GM12801 (cell line): ENCODE data around the gene FLAD1.

Experiments
- TF ChIP-seq, protein P1 (sequence below): IDR thresholded peaks from one replicate; pipeline ENCODE4 v1.5.1; 2011; ENCODE audit warnings: control low read depth; ENCODE audit not compliant: insufficient read length; ENCODE audit errors: extremely low read depth

Gene FLAD1

DNA sequence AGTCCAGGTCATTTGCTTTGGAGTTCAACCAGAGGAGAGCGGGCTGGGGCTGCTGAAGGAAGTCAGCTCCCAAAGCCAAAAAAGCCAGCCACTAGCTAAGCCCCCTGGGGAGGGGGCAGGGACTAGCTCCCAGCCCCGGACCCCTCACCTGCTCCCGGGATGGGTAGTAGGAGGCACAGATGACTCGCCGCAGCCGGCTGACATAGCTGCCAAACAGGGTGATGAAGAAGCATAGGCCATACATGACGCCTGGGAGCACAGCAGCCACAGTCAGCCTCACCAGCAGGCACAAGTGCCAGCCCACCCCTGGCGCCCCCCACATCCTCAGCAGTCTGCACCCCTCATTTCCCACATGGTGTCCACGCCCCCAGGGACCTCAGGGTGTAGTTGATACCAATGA is 43.0 kb downstream of the FLAD1 start:
- TF ChIP-seq, protein P1, sequence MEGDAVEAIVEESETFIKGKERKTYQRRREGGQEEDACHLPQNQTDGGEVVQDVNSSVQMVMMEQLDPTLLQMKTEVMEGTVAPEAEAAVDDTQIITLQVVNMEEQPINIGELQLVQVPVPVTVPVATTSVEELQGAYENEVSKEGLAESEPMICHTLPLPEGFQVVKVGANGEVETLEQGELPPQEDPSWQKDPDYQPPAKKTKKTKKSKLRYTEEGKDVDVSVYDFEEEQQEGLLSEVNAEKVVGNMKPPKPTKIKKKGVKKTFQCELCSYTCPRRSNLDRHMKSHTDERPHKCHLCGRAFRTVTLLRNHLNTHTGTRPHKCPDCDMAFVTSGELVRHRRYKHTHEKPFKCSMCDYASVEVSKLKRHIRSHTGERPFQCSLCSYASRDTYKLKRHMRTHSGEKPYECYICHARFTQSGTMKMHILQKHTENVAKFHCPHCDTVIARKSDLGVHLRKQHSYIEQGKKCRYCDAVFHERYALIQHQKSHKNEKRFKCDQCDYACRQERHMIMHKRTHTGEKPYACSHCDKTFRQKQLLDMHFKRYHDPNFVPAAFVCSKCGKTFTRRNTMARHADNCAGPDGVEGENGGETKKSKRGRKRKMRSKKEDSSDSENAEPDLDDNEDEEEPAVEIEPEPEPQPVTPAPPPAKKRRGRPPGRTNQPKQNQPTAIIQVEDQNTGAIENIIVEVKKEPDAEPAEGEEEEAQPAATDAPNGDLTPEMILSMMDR = no peak

DNA sequence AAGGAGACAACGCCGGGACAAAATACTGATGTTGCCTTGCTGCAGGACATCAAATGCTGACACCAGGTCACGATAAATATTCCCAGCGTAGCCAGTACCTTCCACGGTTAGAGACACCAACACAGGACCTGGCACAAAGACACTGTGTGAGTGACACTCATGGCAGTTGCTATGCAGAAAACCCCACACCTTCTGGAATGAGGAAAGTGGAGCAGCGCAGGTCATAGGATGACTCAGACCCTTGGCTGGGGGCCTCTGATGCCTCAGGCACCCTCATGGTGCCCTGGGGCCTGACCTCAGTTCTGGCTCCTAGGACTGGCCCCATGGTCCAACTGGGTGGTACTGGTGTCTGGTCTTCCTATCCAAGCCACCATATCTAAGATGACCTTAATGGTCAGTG is 43.4 kb downstream of the FLAD1 start:
- TF ChIP-seq, protein P1 = no peak

DNA sequence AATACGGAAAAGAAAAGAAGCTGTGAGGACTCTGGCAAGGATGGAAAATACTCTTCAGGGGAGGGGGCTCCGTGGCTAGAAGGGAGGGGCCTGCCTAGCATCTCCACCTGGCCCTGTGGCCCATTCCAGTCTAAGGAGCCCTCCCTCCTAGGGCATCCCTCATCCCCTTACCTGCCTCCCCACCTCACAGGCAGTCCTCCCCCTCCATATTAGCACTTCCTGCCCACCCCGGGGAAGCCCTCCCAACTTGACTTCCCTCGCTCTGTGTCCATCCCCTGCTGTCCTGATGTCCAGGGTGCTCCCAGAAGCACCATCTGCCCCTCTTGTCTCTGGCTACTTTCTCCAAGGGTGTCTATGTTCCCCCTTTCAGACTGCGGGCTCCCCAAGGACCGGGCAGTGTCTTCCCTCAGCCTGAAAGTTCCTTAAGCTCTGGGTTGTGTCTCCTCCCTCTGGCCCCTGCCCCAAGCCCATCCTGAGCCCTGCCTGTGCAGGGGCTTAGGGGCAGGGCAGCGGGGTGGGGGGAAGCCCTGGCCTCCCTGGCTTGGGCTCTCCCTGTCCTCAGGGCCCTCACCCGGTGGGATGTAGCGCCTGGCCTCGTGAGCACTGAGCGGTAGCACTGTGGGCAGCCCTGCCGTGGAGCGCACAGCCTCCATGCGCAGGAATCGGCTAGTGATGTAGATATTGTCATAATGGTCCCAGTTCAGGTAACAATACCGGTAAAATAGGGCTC is 46.5 kb downstream of the FLAD1 start:
- TF ChIP-seq, protein P1 = no peak

DNA sequence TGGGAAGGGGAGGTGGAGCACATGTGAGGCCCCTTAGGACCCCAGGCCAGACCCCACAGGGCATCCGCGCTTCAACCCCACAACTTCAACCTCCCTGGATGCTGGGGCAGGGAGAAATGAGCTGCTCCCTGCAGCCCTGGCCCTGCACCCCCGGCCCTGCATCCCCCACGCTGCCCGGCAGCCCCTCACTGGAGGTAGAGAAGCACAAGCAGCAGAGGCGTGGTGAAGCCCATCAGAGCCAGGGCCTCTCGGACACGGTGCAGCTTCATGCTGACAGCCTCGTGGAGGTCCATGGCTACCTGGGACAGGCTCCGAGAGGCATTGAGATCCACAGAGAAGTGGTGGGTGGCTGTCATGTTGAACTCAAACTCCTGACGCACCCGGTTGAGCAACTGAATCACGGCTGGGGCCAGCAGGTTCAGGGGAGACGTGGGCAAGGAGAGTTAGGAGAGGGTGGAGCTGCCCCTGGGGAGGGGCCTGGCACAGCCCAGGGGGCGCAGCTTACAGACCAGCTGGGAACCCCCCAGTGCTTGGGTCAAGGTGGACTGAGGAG is 47.2 kb downstream of the FLAD1 start:
- TF ChIP-seq, protein P1 = no peak

DNA sequence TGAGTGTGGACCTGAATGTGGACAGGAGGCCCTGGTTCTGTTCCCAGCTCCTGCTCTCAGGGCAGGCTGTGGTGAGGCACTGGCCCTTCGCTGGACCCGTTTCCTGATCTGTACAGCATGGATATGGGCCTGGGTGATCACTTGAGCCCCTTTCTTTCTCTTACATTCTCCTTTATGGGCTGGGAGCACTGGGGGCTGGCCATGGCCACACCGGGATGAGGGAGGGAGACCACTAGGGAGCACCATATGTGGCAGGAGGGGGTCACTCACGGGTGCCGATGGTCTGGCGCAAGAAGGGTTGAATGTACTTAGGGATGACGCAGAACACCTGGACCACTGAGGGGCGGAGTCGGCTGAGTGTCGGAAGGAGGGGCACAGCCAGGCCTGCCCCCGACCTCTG is 47.8 kb downstream of the FLAD1 start:
- TF ChIP-seq, protein P1 = no peak

DNA sequence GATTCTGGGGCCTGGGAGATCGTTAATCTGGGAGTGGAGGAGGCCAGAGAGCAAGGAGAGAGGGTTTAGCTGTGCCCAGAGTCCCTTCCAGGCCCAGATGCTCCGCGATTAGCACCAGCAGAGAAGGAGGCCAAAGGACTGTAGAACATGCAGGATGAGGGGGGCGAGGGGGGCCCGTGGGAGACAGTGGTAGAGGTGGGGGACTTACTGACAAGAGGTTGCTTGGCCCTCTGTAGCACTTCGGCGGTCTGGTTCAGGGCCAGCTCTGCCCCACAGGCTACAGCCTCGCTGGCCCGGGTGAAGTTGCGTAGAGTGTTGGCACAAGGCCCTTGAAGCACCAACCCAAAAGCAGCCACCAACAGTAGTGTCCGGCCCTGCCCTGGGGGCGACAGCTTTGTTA is 49.7 kb downstream of the FLAD1 start:
- TF ChIP-seq, protein P1 = no peak

DNA sequence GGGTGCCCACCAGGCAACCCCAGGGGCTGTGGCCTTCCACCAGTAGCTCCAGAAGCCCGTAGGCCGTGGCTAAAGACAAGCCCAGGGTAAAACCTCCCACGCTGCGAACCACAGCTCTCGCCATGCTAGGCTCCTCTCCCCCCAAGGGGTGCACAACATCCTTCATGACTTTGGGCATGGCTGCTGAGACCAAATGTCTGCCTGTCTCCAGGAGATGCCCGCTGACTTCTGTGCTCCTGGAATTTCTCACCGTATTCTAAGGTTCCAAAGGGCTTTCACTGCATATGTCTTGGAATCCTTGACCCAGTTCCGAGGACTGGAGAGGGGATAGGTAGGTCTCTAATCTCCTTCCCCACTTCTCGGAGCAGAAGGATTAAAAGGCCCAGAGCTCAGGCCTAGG is 50.4 kb downstream of the FLAD1 start, which contains the start of the genes DCST1 and DCST2:
TSS of gene DCST1 (plus strand) at position 301 of the 400 bp plus-strand sequence. CDS start 213 bp downstream, outside the sequence.
TSS of gene DCST2 (minus strand) at position 258 of the 400 bp plus-strand sequence. CDS start at position 178, 80 bp downstream.
- TF ChIP-seq, protein P1 = no peak
